ENCODE measurements around the gene CTNNA3.

The CTNNA3 gene

GRCh38 chr10:66008221-66008620 is 1687.8 kb downstream of the CTNNA3 start:
- TF ChIP-seq, protein P1, sequence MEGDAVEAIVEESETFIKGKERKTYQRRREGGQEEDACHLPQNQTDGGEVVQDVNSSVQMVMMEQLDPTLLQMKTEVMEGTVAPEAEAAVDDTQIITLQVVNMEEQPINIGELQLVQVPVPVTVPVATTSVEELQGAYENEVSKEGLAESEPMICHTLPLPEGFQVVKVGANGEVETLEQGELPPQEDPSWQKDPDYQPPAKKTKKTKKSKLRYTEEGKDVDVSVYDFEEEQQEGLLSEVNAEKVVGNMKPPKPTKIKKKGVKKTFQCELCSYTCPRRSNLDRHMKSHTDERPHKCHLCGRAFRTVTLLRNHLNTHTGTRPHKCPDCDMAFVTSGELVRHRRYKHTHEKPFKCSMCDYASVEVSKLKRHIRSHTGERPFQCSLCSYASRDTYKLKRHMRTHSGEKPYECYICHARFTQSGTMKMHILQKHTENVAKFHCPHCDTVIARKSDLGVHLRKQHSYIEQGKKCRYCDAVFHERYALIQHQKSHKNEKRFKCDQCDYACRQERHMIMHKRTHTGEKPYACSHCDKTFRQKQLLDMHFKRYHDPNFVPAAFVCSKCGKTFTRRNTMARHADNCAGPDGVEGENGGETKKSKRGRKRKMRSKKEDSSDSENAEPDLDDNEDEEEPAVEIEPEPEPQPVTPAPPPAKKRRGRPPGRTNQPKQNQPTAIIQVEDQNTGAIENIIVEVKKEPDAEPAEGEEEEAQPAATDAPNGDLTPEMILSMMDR (conservative IDR thresholded peaks at IDR 0.05; ENCODE audit: low read length) = no peak
- no peak overlapping the region for H3K4me3 ChIP-seq (ENCODE audit: low read length)
- DNase-seq (ENCODE audit: low read depth) = no peak

DNA sequence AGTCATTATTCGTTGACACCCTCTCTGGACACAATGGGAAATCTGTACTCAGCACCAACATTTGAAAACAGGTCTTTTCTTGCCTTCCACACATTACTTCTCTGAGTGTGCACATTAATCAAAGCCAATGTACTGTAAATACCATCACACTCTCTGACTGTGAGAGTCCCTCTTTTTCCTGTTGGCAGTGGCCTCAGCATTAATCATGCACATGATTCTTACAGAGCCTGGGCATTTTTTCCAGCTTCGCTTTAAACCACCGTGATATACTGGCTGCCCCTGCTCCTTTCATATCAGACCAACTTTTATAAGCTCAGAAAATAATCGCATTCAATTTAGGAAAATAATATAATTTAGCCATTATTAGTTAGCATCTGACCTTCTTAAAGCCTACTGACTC is 1689.6 kb downstream of the CTNNA3 start:
- DNase-seq (ENCODE audit: low read depth) = no peak
- TF ChIP-seq, protein P1 (conservative IDR thresholded peaks at IDR 0.05; ENCODE audit: low read length) = no peak
- no peak overlapping the region for H3K4me3 ChIP-seq (ENCODE audit: low read length)

DNA sequence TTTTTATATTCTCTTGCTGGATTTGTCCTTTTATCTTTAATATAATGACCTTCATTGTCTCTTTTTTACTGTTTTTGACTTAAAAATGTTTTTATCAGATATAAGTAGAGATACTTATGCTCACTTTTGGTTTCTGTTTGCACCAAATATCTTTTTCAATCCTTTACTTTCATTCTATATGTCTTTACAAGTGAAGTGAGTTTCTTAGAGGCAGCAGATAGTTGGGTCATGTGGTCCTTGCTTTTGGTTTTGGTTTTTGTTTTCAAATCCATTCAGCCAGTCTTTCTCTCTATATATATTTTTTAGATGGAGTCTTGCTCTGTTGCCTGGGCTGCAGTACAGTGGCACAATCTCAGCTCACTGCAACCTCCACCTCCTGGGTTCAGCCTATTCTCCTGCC is 1702.5 kb downstream of the CTNNA3 start:
- TF ChIP-seq, protein P1 (conservative IDR thresholded peaks at IDR 0.05; ENCODE audit: low read length) = no peak
- H3K4me3 ChIP-seq (ENCODE audit: low read length) = no peak overlapping the region
- DNase-seq (ENCODE audit: low read depth) = no peak

DNA sequence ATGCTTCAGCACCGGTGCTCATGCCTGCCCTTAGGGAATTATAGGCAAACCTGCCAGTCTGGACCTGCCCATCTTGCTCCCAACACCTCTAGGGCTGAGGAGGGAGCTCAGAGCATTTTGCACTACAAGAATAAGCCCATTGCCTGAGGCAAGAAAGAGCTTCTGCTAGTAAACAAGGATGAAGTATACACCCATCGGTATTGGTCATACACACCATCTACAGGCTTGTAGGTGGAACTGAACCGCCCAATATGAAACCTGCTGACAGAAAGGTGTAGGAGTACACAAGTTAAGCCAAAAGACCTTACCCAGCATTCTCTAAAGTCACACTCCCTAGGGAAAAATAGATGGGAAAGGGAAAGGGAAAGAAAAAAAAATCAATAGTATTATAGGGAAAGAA is 1727.1 kb downstream of the CTNNA3 start:
- TF ChIP-seq, protein P1 (conservative IDR thresholded peaks at IDR 0.05; ENCODE audit: low read length) = no peak
- no peak for DNase-seq (ENCODE audit: low read depth)
- no peak overlapping the region for H3K4me3 ChIP-seq (ENCODE audit: low read length)

DNA sequence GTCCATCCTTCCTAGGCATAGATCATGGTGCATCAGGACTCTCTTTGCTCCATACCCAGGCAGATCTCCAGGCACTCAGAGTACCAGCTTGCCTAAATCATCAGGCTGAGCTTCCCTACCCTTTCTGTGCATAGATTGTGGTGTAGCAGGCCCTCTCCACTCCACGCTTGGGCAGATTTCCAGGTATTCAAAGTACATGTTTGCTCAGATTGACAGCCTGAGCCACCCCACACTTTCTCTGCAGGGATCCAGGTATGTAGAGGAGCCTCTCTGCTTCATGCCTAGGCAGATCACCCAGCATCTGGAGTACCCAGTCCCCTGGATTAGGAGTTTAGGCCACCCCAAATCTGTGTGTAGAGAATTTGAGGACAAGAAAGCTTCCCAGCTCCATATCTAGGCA is 1727.6 kb downstream of the CTNNA3 start:
- no peak for DNase-seq (ENCODE audit: low read depth)
- TF ChIP-seq, protein P1 (conservative IDR thresholded peaks at IDR 0.05; ENCODE audit: low read length) = no peak
- H3K4me3 ChIP-seq (ENCODE audit: low read length) = no peak overlapping the region

GRCh38 chr10:65964205-65964604 is 1731.8 kb downstream of the CTNNA3 start:
- DNase-seq (ENCODE audit: low read depth) = no peak
- TF ChIP-seq, protein P1 (conservative IDR thresholded peaks at IDR 0.05; ENCODE audit: low read length) = no peak
- no peak overlapping the region for H3K4me3 ChIP-seq (ENCODE audit: low read length)

DNA sequence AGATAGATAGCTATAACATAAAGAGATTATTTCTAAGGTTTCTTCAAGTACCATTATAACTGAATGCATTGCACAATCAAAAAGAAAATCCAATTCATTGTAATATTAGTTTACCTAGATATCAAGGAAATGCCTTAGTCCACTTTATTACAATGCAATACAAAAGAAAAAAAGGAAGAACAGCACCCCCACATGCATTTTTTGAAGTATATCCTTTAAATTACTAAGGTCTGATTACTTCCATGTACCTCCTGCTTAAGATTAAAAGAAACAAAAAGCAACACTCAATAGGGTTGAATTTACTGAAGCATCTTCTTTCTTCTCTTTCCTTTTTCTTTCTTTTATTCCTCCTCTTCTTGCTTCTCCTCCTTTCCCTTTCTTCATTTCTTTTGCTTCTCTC is 1743.9 kb downstream of the CTNNA3 start:
- TF ChIP-seq, protein P1 (conservative IDR thresholded peaks at IDR 0.05; ENCODE audit: low read length) = no peak
- DNase-seq (ENCODE audit: low read depth) = no peak
- H3K4me3 ChIP-seq (ENCODE audit: low read length) = no peak overlapping the region
